ENCODE measurements around the gene PFKFB2.

Gene PFKFB2

GRCh38 chr1:207018707-207019106 is 34.4 kb upstream of the PFKFB2 start:
- Histone ChIP-seq H3K36me3 (ENCODE audit: insufficient read depth, low read length) (no peaks in the 10 kb centered on the region), H3K9ac (ENCODE audit: low read depth, low read length) (no peak overlapping the region), H3K4me1 (ENCODE audit: insufficient read depth, low read length) (no peaks in the 10 kb centered on the region), H3K9me3 (ENCODE audit: control insufficient read depth, insufficient read depth, low read length) (no peaks in the 10 kb centered on the region)

GRCh38 chr1:207019161-207019560 is 33.9 kb upstream of the PFKFB2 start:
- H3K4me1 ChIP-seq (ENCODE audit: insufficient read depth, low read length): no peaks in the 10 kb centered on the region
- no peaks in the 10 kb centered on the region for H3K36me3 ChIP-seq (ENCODE audit: insufficient read depth, low read length)
- no peak overlapping the region for H3K9ac ChIP-seq (ENCODE audit: low read depth, low read length)
- H3K9me3 ChIP-seq (ENCODE audit: control insufficient read depth, insufficient read depth, low read length): no peaks in the 10 kb centered on the region

- H3K9ac ChIP-seq (ENCODE audit: low read depth, low read length): no peak overlapping the region
- no peaks in the 10 kb centered on the region for H3K9me3 ChIP-seq (ENCODE audit: control insufficient read depth, insufficient read depth, low read length)
- H3K4me1 ChIP-seq (ENCODE audit: insufficient read depth, low read length): no peaks in the 10 kb centered on the region
- no peaks in the 10 kb centered on the region for H3K36me3 ChIP-seq (ENCODE audit: insufficient read depth, low read length)
Measured at GRCh38 chr1:207019661-207020060, 33.4 kb upstream of the PFKFB2 start.

- Histone ChIP-seq H3K9me3 (ENCODE audit: control insufficient read depth, insufficient read depth, low read length) (no peaks in the 10 kb centered on the region), H3K4me1 (ENCODE audit: insufficient read depth, low read length) (peaks cover 2% of the 10 kb centered on the region), H3K36me3 (ENCODE audit: insufficient read depth, low read length) (no peaks in the 10 kb centered on the region), H3K9ac (ENCODE audit: low read depth, low read length) (no peak overlapping the region)
Measured at GRCh38 chr1:207020065-207020708, 32.9 kb upstream of the PFKFB2 start.

GRCh38 chr1:207020709-207021107 is 32.4 kb upstream of the PFKFB2 start:
- H3K36me3 ChIP-seq (ENCODE audit: insufficient read depth, low read length): no peaks in the 10 kb centered on the region
- H3K9me3 ChIP-seq (ENCODE audit: control insufficient read depth, insufficient read depth, low read length): no peaks in the 10 kb centered on the region
- H3K4me1 ChIP-seq (ENCODE audit: insufficient read depth, low read length): peaks cover 7% of the 10 kb centered on the region
- no peak overlapping the region for H3K9ac ChIP-seq (ENCODE audit: low read depth, low read length)

- Histone ChIP-seq H3K36me3 (ENCODE audit: insufficient read depth, low read length) (no peaks in the 10 kb centered on the region), H3K9me3 (ENCODE audit: control insufficient read depth, insufficient read depth, low read length) (no peaks in the 10 kb centered on the region), H3K4me1 (ENCODE audit: insufficient read depth, low read length) (peaks cover 13% of the 10 kb centered on the region), H3K9ac (ENCODE audit: low read depth, low read length) (no peak overlapping the region)
Measured at GRCh38 chr1:207021139-207021861, 31.8 kb upstream of the PFKFB2 start.

GRCh38 chr1:207021876-207022596 is 31.0 kb upstream of the PFKFB2 start:
- H3K4me1 ChIP-seq (ENCODE audit: insufficient read depth, low read length): peaks cover 13% of the 10 kb centered on the region
- no peaks in the 10 kb centered on the region for H3K36me3 ChIP-seq (ENCODE audit: insufficient read depth, low read length)
- no peak overlapping the region for H3K9ac ChIP-seq (ENCODE audit: low read depth, low read length)

GRCh38 chr1:207022996-207023679 is 29.9 kb upstream of the PFKFB2 start:
- Histone ChIP-seq H3K4me1 (ENCODE audit: insufficient read depth, low read length) (peaks cover 13% of the 10 kb centered on the region), H3K36me3 (ENCODE audit: insufficient read depth, low read length) (no peaks in the 10 kb centered on the region), H3K9ac (ENCODE audit: low read depth, low read length) (no peak overlapping the region), H3K9me3 (ENCODE audit: control insufficient read depth, insufficient read depth, low read length) (no peaks in the 10 kb centered on the region)

More at GRCh38 chr1:207021876-207022596, 31.0 kb upstream of the PFKFB2 start:
- H3K9me3 ChIP-seq (ENCODE audit: control insufficient read depth, insufficient read depth, low read length): no peaks in the 10 kb centered on the region

- no peaks in the 10 kb centered on the region for H3K9me3 ChIP-seq (ENCODE audit: control insufficient read depth, insufficient read depth, low read length)
- H3K36me3 ChIP-seq (ENCODE audit: insufficient read depth, low read length): no peaks in the 10 kb centered on the region
- H3K9ac ChIP-seq (ENCODE audit: low read depth, low read length): no peak overlapping the region
- peaks cover 13% of the 10 kb centered on the region for H3K4me1 ChIP-seq (ENCODE audit: insufficient read depth, low read length)
Measured at GRCh38 chr1:207024202-207025145, 28.6 kb upstream of the PFKFB2 start.

GRCh38 chr1:207025146-207025880 is 27.8 kb upstream of the PFKFB2 start:
- H3K9ac ChIP-seq (ENCODE audit: low read depth, low read length): no peak overlapping the region; the same call in 1 of the 2 replicates

GRCh38 chr1:207026104-207026534 is 27.0 kb upstream of the PFKFB2 start:
- H3K36me3 ChIP-seq (ENCODE audit: insufficient read depth, low read length): no peaks in the 10 kb centered on the region
- H3K9ac ChIP-seq (ENCODE audit: low read depth, low read length): no peak overlapping the region
- peaks cover 13% of the 10 kb centered on the region for H3K4me1 ChIP-seq (ENCODE audit: insufficient read depth, low read length)
- no peaks in the 10 kb centered on the region for H3K9me3 ChIP-seq (ENCODE audit: control insufficient read depth, insufficient read depth, low read length)

More at GRCh38 chr1:207025146-207025880, 27.8 kb upstream of the PFKFB2 start:
- Histone ChIP-seq H3K9me3 (ENCODE audit: control insufficient read depth, insufficient read depth, low read length) (no peaks in the 10 kb centered on the region), H3K4me1 (ENCODE audit: insufficient read depth, low read length) (peaks cover 13% of the 10 kb centered on the region), H3K36me3 (ENCODE audit: insufficient read depth, low read length) (no peaks in the 10 kb centered on the region)

- Histone ChIP-seq H3K36me3 (ENCODE audit: insufficient read depth, low read length) (no peaks in the 10 kb centered on the region), H3K4me1 (ENCODE audit: insufficient read depth, low read length) (peaks cover 24% of the 10 kb centered on the region), H3K9ac (ENCODE audit: low read depth, low read length) (no peak overlapping the region), H3K9me3 (ENCODE audit: control insufficient read depth, insufficient read depth, low read length) (no peaks in the 10 kb centered on the region)
Measured at GRCh38 chr1:207027206-207027777, 25.8 kb upstream of the PFKFB2 start.

GRCh38 chr1:207027921-207028320 is 25.2 kb upstream of the PFKFB2 start:
- Histone ChIP-seq H3K36me3 (ENCODE audit: insufficient read depth, low read length) (no peaks in the 10 kb centered on the region), H3K4me1 (ENCODE audit: insufficient read depth, low read length) (peaks cover 27% of the 10 kb centered on the region), H3K9me3 (ENCODE audit: control insufficient read depth, insufficient read depth, low read length) (no peaks in the 10 kb centered on the region), H3K9ac (ENCODE audit: low read depth, low read length) (no peak overlapping the region)
